Measurements from ENCODE around the gene RMP24.
A peak's percentile ranks its signal among the peaks of the same experiment; 100 is the strongest.
"Not testable (repeated sequence)": the region's sequence is repeated elsewhere in the genome, so short reads cannot be mapped to it uniquely, and the experiment has no call there.

The RMP24 gene

GRCh38 chr18:35962320-35962719 lies 10.2 kb upstream of the RMP24 start:
- H3K4me3 ChIP-seq (replicated peaks; ENCODE audit: low read depth, low read length): no peak overlapping the region
- no peak for DNase-seq (ENCODE audit: extremely low read depth, low read depth)
- TF ChIP-seq, protein P1, sequence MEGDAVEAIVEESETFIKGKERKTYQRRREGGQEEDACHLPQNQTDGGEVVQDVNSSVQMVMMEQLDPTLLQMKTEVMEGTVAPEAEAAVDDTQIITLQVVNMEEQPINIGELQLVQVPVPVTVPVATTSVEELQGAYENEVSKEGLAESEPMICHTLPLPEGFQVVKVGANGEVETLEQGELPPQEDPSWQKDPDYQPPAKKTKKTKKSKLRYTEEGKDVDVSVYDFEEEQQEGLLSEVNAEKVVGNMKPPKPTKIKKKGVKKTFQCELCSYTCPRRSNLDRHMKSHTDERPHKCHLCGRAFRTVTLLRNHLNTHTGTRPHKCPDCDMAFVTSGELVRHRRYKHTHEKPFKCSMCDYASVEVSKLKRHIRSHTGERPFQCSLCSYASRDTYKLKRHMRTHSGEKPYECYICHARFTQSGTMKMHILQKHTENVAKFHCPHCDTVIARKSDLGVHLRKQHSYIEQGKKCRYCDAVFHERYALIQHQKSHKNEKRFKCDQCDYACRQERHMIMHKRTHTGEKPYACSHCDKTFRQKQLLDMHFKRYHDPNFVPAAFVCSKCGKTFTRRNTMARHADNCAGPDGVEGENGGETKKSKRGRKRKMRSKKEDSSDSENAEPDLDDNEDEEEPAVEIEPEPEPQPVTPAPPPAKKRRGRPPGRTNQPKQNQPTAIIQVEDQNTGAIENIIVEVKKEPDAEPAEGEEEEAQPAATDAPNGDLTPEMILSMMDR (IDR thresholded peaks at IDR 0.05; ENCODE audit: low read depth, low read length, missing control alignments): no peak

DNA sequence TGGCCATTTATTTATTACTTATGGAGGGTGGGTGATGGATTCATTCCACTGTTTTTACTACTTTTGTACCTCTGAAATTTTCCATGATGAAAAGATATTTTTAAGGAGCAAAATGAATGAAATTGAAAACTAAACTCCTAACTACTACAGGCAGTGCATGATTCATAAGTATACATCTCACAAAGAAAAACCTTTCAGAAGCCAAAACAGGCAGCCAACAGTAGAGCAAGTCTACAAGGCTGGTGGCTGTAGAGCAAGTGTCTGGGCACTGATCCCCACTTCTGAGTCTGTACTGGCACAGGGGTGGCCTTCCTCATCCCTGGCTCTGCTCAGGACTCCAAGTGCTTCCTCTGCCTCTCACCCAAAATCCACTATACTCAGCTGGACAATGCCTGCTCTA lies 8.2 kb upstream of the RMP24 start:
- TF ChIP-seq, protein P1 (IDR thresholded peaks at IDR 0.05; ENCODE audit: low read depth, low read length, missing control alignments): no peak
- DNase-seq (ENCODE audit: extremely low read depth, low read depth): no peak
- no peak overlapping the region for H3K4me3 ChIP-seq (replicated peaks; ENCODE audit: low read depth, low read length)

DNA sequence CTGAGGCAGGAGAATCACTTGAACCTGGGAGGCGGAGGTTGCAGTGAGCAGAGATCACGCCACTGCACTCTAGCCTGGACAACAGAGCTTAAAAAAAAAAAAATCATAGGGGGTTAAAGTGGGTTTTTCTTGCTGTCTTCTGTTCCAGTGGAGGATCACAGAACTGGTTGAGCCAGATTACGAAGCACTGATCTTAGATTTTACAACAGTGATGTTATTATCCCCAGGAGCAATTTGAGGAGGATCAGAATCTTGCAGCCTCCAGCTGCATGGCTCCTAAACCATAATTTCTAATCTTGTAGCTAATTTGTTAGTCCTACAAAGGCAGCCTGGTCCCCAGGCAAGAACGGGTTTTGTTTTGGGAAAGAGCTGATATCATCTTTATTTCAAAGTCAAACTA lies 4.6 kb upstream of the RMP24 start:
- H3K4me3 ChIP-seq (replicated peaks; ENCODE audit: low read depth, low read length); DNase-seq (ENCODE audit: extremely low read depth, low read depth): not testable (repeated sequence)

GRCh38 chr18:35968278-35968880 lies 4.1 kb upstream of the RMP24 start:
- TF ChIP-seq, protein P1 (IDR thresholded peaks at IDR 0.05; ENCODE audit: low read depth, low read length, missing control alignments): no peak
- no peak for DNase-seq (ENCODE audit: extremely low read depth, low read depth)
- H3K4me3 ChIP-seq (replicated peaks; ENCODE audit: low read depth, low read length): no peak overlapping the region

DNA sequence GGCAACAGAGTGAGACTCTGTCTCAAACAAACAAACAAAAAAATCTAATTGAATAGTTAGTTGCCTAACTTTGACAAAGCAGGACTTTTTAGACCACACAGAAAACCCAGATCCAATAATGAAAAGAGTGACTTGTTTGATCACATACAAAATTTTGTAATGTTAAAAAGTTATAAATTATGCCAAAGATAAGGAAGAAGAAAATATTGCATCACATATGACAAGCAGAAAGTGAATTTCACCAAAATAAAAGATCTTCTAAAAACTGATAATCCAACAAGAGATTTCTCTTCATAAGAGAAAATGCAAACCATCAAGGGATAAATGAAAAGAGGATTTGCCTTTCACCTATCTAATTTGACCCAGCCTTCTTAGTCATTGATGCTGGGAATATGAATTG lies 2.8 kb upstream of the RMP24 start:
- TF ChIP-seq, protein P1 (IDR thresholded peaks at IDR 0.05; ENCODE audit: low read depth, low read length, missing control alignments): no peak
- no peak for DNase-seq (ENCODE audit: extremely low read depth, low read depth)
- H3K4me3 ChIP-seq (replicated peaks; ENCODE audit: low read depth, low read length): no peak overlapping the region

- H3K4me3 ChIP-seq (replicated peaks; ENCODE audit: low read depth, low read length): peak overlapping the region; percentile 90
- DNase-seq (ENCODE audit: extremely low read depth, low read depth): no peak
Measured at GRCh38 chr18:35971661-35972196, 750 bp upstream of the RMP24 start.

DNA sequence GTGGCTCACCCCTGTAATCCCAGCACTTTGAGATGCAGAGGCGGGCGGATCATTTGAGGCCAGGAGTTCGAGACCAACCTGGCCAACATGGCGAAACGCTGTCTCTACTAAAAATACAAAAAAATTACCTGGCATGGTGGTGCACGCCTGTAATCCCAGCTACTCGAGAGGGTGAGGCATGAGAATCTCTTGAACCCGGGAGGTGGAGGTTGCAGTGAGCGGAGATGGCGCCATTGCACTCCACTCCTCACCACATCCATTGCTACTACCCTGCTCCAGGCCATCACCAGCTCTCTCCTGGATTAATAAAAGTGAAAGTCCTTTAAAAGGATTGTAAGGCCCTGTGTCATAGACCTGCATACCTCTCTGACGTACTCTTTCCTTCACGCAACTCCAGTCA lies 1.2 kb downstream of the RMP24 start:
- TF ChIP-seq, protein P1 (IDR thresholded peaks at IDR 0.05; ENCODE audit: low read depth, low read length, missing control alignments): no peak
- no peak for DNase-seq (ENCODE audit: extremely low read depth, low read depth)
- H3K4me3 ChIP-seq (replicated peaks; ENCODE audit: low read depth, low read length): peak overlapping the region; percentile 90

More at GRCh38 chr18:35971661-35972196, 750 bp upstream of the RMP24 start:
- TF ChIP-seq, protein P1 (IDR thresholded peaks at IDR 0.05; ENCODE audit: low read depth, low read length, missing control alignments): no peak

Data from HFF-Myc (cell line).